HEK293T (cell line): ENCODE measurements around the gene BABAM1.

ENCODE experiments used
- ARNT ChIP-seq: fragments of 450-650 bp; IDR thresholded peaks from 2 replicates; pipeline ENCODE4 v1.6.1; 2017; ENCODE audit warnings: mild to moderate bottlenecking
- BHLHE40 ChIP-seq: fragments of 450-650 bp; IDR thresholded peaks from 2 replicates; pipeline ENCODE4 v1.6.1; 2016; ENCODE audit warnings: mild to moderate bottlenecking, moderate library complexity, borderline replicate concordance
- ELF4 ChIP-seq: fragments of 450-650 bp; IDR thresholded peaks from 2 replicates; pipeline ENCODE4 v1.6.1; 2017; ENCODE audit warnings: antibody characterized with exemption
- FOXA1 ChIP-seq: fragments of 450-650 bp; IDR thresholded peaks from 2 replicates; pipeline ENCODE4 v1.6.1; 2016; ENCODE audit warnings: mild to moderate bottlenecking
- FOXK2 ChIP-seq: fragments of 450-650 bp; IDR thresholded peaks from 2 replicates; pipeline ENCODE4 v1.6.1; 2016; ENCODE audit warnings: mild to moderate bottlenecking
- FOXM1 ChIP-seq: fragments of 450-650 bp; IDR thresholded peaks from 2 replicates; pipeline ENCODE4 v1.6.1; 2017; ENCODE audit warnings: mild to moderate bottlenecking, borderline replicate concordance
- HDGF ChIP-seq: fragments of 450-650 bp; IDR thresholded peaks from 2 replicates; pipeline ENCODE4 v1.6.1; 2017; ENCODE audit warnings: antibody characterized with exemption, borderline replicate concordance
- L3MBTL2 ChIP-seq: fragments of 450-650 bp; conservative IDR thresholded peaks from 2 replicates; pipeline ENCODE4 v1.6.1; 2016; ENCODE audit warnings: mild to moderate bottlenecking
- NFRKB ChIP-seq: fragments of 450-650 bp; IDR thresholded peaks from 2 replicates; pipeline ENCODE4 v1.6.1; 2016; ENCODE audit warnings: mild to moderate bottlenecking, moderate library complexity
- SP1 ChIP-seq: fragments of 450-650 bp; IDR thresholded peaks from 2 replicates; pipeline ENCODE4 v1.6.1; 2017
- SUZ12 ChIP-seq: fragments of 450-650 bp; IDR thresholded peaks from 2 replicates; pipeline ENCODE4 v1.6.1; 2016; ENCODE audit warnings: mild to moderate bottlenecking
- TARDBP ChIP-seq: fragments of 450-650 bp; IDR thresholded peaks from 2 replicates; pipeline ENCODE4 v1.6.1; 2016
- ZNF384 ChIP-seq: fragments of 450-650 bp; IDR thresholded peaks from 2 replicates; pipeline ENCODE4 v1.6.1; 2016
- TF ChIP-seq, protein P1 (sequence below): fragments of 450-650 bp; IDR thresholded peaks from 2 replicates; pipeline ENCODE4 v1.6.1; 2016

DNA sequence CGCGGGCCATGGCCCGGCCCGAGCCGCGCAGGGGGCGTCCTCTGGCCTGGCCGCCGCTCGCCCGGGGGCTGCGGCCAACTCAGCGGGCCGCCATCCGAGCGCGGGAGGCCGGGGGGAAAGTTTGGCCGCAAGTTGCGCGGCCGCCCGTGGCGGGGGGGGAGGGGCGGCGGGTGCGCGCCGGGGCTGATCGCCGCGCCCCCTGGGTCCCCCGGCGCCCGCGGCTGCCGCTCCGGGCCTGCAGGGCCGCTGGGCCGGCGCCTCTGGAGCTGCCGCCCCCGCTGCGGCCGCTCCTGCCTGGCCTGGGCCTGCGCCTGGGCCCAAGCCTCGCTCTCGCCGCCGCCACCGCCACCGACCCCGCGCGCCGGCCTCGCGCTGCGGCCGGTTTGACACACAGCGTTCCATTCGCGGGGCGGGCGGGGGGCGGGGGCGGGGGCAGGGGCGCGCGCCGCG, 21.7 kb upstream of the BABAM1 start, which contains the start of gene NR2F6:
- no peak for TF ChIP-seq HDGF
- no peak for TF ChIP-seq SP1
- TF ChIP-seq TARDBP, result no peak
- TF ChIP-seq FOXK2, result no peak
- TF ChIP-seq BHLHE40, result no peak
- TF ChIP-seq, protein P1, sequence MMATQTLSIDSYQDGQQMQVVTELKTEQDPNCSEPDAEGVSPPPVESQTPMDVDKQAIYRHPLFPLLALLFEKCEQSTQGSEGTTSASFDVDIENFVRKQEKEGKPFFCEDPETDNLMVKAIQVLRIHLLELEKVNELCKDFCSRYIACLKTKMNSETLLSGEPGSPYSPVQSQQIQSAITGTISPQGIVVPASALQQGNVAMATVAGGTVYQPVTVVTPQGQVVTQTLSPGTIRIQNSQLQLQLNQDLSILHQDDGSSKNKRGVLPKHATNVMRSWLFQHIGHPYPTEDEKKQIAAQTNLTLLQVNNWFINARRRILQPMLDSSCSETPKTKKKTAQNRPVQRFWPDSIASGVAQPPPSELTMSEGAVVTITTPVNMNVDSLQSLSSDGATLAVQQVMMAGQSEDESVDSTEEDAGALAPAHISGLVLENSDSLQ, result no peak
- TF ChIP-seq L3MBTL2, result no peak
- TF ChIP-seq ELF4, result no peak
- TF ChIP-seq SUZ12, result no peak
- no peak for TF ChIP-seq FOXA1
- TF ChIP-seq FOXM1, result no peak
- TF ChIP-seq ARNT, result no peak
- TF ChIP-seq NFRKB, result no peak
- TF ChIP-seq ZNF384, result no peak
